Caco-2 (cell line): ENCODE data around the gene YBEY. TPM values are rescaled to one million over a fixed set of nuclear protein-coding genes. Genes with fewer than 3 reads are reported as not detected.

Source experiments
- BruUV-seq: library from RNA; stranded (reverse); fragments of 400-500 nt; replicated peaks from 2 replicates; lab custom pipeline; 2021; lab: Mats Ljungman, UMichigan
- CTCF ChIA-PET: fragments of 300-600 bp; sonication (Branson Sonifier 250); formaldehyde crosslinking; loops from one replicate; lab custom pipeline; 2022; ENCODE audit warnings: antibody characterized with exemption; lab: Charles Lee
- POLR2A ChIA-PET: fragments of 300-600 bp; sonication (Branson Sonifier 250); formaldehyde crosslinking; loops from one replicate; lab custom pipeline; 2022; ENCODE audit warnings: antibody characterized with exemption; lab: Charles Lee
- DNase-seq, 2 experiments: peaks; one replicate each; pipeline versions ENCODE4 v3.0.0 to v3.0.0-alpha.2; 2020 to 2022
- H3K27me3 ChIP-seq: replicated peaks from 2 replicates; pipeline ENCODE4 v1.6.0; 2011; ENCODE audit warnings: low read length; ENCODE audit not compliant: control insufficient read depth, insufficient read depth
- H3K36me3 ChIP-seq: 2 replicates; pipeline ENCODE4 v1.5.1; 2011; ENCODE audit warnings: low read length; ENCODE audit not compliant: control insufficient read depth, insufficient read depth
- H3K4me1 ChIP-seq: fragments of 250-450 bp; sonication (Bioruptor Pico); 2 replicates; pipeline ENCODE4 v1.5.1; 2020; ENCODE audit warnings: mild to moderate bottlenecking
- H3K4me3 ChIP-seq: 2 replicates; pipeline ENCODE4 v1.5.1; 2011; ENCODE audit warnings: low read depth, mild to moderate bottlenecking, control low read depth, low read length
- H3K9me3 ChIP-seq: fragments of 250-450 bp; sonication (Bioruptor Pico); 2 replicates; pipeline ENCODE4 v1.5.1; 2020; ENCODE audit warnings: mild to moderate bottlenecking, moderate library complexity
- H3K27ac Mint-ChIP-seq: one replicate; pipeline ENCODE4 v1.8.0; 2022; ENCODE audit warnings: mixed read lengths; ENCODE audit not compliant: unreplicated experiment
- H3K27me3 Mint-ChIP-seq: one replicate; pipeline ENCODE4 v1.8.0; 2022; ENCODE audit warnings: mixed read lengths; ENCODE audit not compliant: insufficient read depth, unreplicated experiment
- H3K36me3 Mint-ChIP-seq: one replicate; pipeline ENCODE4 v1.8.0; 2022; ENCODE audit warnings: mild to moderate bottlenecking, mixed read lengths; ENCODE audit not compliant: insufficient read depth, unreplicated experiment
- H3K4me1 Mint-ChIP-seq: one replicate; pipeline ENCODE4 v1.8.0; 2022; ENCODE audit warnings: low read depth, mixed read lengths; ENCODE audit not compliant: unreplicated experiment
- H3K4me3 Mint-ChIP-seq: one replicate; pipeline ENCODE4 v1.8.0; 2022; ENCODE audit warnings: mild to moderate bottlenecking, moderate library complexity, mixed read lengths; ENCODE audit not compliant: unreplicated experiment
- H3K9me3 Mint-ChIP-seq: one replicate; pipeline ENCODE4 v1.8.0; 2022; ENCODE audit warnings: mixed read lengths; ENCODE audit not compliant: unreplicated experiment
- CTCF ChIP-seq, 2 experiments: fragments of 200-600 bp in 1 of 2; IDR thresholded peaks; 1 replicate in 1 of 2; 2 replicates in 1 of 2; pipeline versions ENCODE4 v1.5.1 to v1.8.0; 2011 to 2022; ENCODE audit warnings: antibody characterized with exemption in 1 of 2, control low read depth in 1 of 2, inconsistent platforms in 1 of 2, low read depth in 1 of 2, low read length in 1 of 2, mild to moderate bottlenecking in 1 of 2, moderate library complexity in 1 of 2; ENCODE audit not compliant: insufficient read depth in 1 of 2, severe bottlenecking in 1 of 2, unreplicated experiment in 1 of 2
- intact Hi-C: fragments of 100-400 bp; cut with micrococcal nuclease; formaldehyde crosslinking; loops from one replicate; pipeline ENCODE4 v1.10.0; 2022; ENCODE audit not compliant: unreplicated experiment
- total RNA-seq: library from RNA; stranded (reverse); gene quantifications from 2 replicates; pipeline ENCODE4 v1.2.3, GENCODE V29; 2022

YBEY gene
- total RNA-seq, 1 experiment from 2014 or later = 10.6 TPM

- CTCF ChIA-PET = interaction anchor here (1.2 to 2.2 kb wide), 2 partner anchors 40 to 315 kb away, joined by 3 to 8 read pairs; no protein-coding TSS in a partner anchor
- peaks cover 40% of the 10 kb centered on the region for H3K36me3 Mint-ChIP-seq
Observed at GRCh38 chr21:46285206-46285661, 908 bp upstream of the YBEY start, which contains the start of gene MCM3AP. Gene MCM3AP (minus strand): TSS chr21:46285611. CDS start chr21:46285286, 325 bp downstream.

GRCh38 chr21:46286648-46287002, 483 bp downstream of the YBEY start:
- ChIA-PET CTCF (no interaction called here), POLR2A (no interaction called here)
- TF ChIP-seq CTCF (IDR thresholded peaks at IDR 0.05; ENCODE audit: insufficient read depth in 1 of 2, low read depth in 1 of 2, low read length in 1 of 2, severe bottlenecking in 1 of 2, unreplicated experiment in 1 of 2) = no peak
- Histone ChIP-seq H3K27me3 (no peaks in the 10 kb centered on the region), H3K4me3 (peak overlapping the region; percentile 68), H3K9me3 (no peaks in the 10 kb centered on the region), H3K36me3 (no peaks in the 10 kb centered on the region), H3K4me1 (peaks cover 12% of the 10 kb centered on the region)
- peaks cover 7% of the 10 kb centered on the region for H3K4me1 Mint-ChIP-seq
- no TSS peak for BruUV-seq
- H3K4me3 Mint-ChIP-seq = peak overlapping the region; percentile 88
- DNase-seq = no peak
- H3K27me3 Mint-ChIP-seq = no peaks in the 10 kb centered on the region
- H3K27ac Mint-ChIP-seq = peak overlapping the region; percentile 82
- H3K9me3 Mint-ChIP-seq = no peaks in the 10 kb centered on the region
- peaks cover 47% of the 10 kb centered on the region for H3K36me3 Mint-ChIP-seq
- intact Hi-C loops = loop anchor here (2.0 kb wide), 1 partner anchor 38 kb away; the partner anchor contains the start of gene PCNT

More at GRCh38 chr21:46285206-46285661, 908 bp upstream of the YBEY start, which contains the start of gene MCM3AP:
- TF ChIP-seq CTCF (IDR thresholded peaks at IDR 0.05; ENCODE audit: insufficient read depth in 1 of 2, low read depth in 1 of 2, low read length in 1 of 2, severe bottlenecking in 1 of 2, unreplicated experiment in 1 of 2) = no peak
- H3K27me3 Mint-ChIP-seq = no peaks in the 10 kb centered on the region
- peak within 1 kb of the TSS; percentile 88 for H3K4me3 Mint-ChIP-seq
- H3K4me1 Mint-ChIP-seq = peaks cover 7% of the 10 kb centered on the region
- BruUV-seq = TSS peak; percentile 55
- peak within 1 kb of the TSS; percentile 68 for H3K4me3 ChIP-seq
- no peaks in the 10 kb centered on the region for H3K27me3 ChIP-seq
- intact Hi-C loops = no loop called here
- H3K9me3 ChIP-seq = no peaks in the 10 kb centered on the region
- H3K9me3 Mint-ChIP-seq = no peaks in the 10 kb centered on the region
- H3K36me3 ChIP-seq = no peaks in the 10 kb centered on the region
- H3K27ac Mint-ChIP-seq = peak within 1 kb of the TSS; percentile 82
- POLR2A ChIA-PET = interaction anchor here (0.6 kb wide), 2 partner anchors 723 to 929 kb away, joined by 3 to 4 read pairs; no protein-coding TSS in a partner anchor
- DNase-seq = no peak
- H3K4me1 ChIP-seq = peaks cover 12% of the 10 kb centered on the region

GRCh38 chr21:46287541-46287940, 1.4 kb downstream of the YBEY start:
- ChIA-PET POLR2A (no interaction called here), CTCF (no interaction called here)
- no peaks in the 10 kb centered on the region for H3K36me3 ChIP-seq
- no peak for TF ChIP-seq CTCF (IDR thresholded peaks at IDR 0.05; ENCODE audit: insufficient read depth in 1 of 2, low read depth in 1 of 2, low read length in 1 of 2, severe bottlenecking in 1 of 2, unreplicated experiment in 1 of 2)
- Mint-ChIP-seq H3K36me3 (peaks cover 47% of the 10 kb centered on the region), H3K27me3 (no peaks in the 10 kb centered on the region), H3K4me1 (peaks cover 7% of the 10 kb centered on the region), H3K27ac (no peak overlapping the region), H3K4me3 (peak overlapping the region; percentile 88), H3K9me3 (no peaks in the 10 kb centered on the region)
- no TSS peak for BruUV-seq
- intact Hi-C loops = loop anchor here (2.0 kb wide), 1 partner anchor 37 kb away; the partner anchor contains the start of gene PCNT
- peaks cover 12% of the 10 kb centered on the region for H3K4me1 ChIP-seq
- DNase-seq = no peak
- H3K27me3 ChIP-seq = no peaks in the 10 kb centered on the region
- no peaks in the 10 kb centered on the region for H3K9me3 ChIP-seq
- H3K4me3 ChIP-seq = 0 out of 2 replicates have a peak overlapping the region, but pooled peaks have one; percentile 68
